Stimulated activated CD4-positive, alpha-beta T cell treated with anti-CD3 and anti-CD28 coated beads, TNF-alpha, amount 100 ng/mL, for 4 hours (primary cell): ENCODE measurements around the gene PHTF1.
A peak's percentile ranks its signal among the peaks of the same experiment; 100 is the strongest.
"Not testable (repeated sequence)": the region's sequence is repeated elsewhere in the genome, so short reads cannot be mapped to it uniquely, and the experiment has no call there.

Source experiments
- DNase-seq, 3 experiments: peaks; one replicate each; pipeline ENCODE4 v3.0.0-alpha.2; 2020; ENCODE audit warnings: low read depth in 3 of 3

PHTF1 gene

DNA sequence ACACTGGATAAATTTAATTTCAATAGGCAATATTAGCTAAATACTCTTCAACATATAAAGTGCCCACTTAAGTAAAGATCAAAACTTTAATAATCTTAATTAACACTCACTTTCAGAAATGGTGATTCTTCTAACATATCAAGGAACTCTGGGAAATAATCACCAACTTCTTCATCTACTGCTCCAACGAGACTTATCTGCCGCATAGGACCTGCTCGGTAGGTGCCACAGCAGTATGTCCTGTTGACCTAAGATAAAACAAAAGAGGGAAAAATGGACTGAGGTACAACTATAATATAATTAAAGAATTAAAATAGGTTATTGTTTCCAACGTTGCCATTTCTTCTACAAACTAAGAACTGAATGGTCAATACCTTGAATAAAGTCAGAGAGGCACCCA, 18.3 kb upstream of the PHTF1 start:
- DNase-seq = no peak

DNA sequence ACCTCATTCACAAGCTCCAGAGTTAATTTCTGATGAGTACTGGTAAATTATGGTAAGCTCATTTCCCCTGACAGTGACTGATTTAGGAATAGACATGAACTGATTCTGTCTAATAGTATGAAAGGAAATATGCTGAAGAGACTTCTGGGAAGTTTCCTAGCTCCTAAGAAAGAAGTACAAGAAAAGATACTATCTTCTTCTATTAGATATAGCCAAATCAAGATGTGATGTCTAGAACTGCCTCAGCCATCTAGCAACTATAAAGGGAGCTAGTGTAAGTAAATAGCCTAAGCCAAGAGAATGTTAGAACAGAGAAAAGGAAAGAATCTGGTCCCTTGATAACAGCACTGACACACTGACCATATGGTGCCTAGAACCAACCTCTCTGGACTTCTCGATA, 10.7 kb upstream of the PHTF1 start:
- no peak for DNase-seq

DNA sequence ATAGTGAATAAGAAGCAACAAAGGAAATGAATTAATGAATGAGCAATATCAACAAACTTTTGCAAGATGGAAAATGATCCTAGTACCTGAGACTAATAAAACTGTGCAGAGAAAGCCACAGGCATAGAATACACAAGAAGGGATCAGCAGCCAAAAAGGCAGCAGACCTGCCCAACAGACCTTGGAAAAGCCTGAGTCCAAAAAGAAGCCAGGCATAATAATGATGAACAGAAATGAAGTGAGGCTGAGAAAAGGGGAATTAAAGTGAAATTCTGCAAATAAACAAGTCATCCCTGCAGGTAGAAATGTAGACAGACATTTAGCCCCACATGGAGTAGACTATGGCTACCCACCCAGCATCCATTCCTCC, 10.3 kb upstream of the PHTF1 start:
- DNase-seq = no peak

DNA sequence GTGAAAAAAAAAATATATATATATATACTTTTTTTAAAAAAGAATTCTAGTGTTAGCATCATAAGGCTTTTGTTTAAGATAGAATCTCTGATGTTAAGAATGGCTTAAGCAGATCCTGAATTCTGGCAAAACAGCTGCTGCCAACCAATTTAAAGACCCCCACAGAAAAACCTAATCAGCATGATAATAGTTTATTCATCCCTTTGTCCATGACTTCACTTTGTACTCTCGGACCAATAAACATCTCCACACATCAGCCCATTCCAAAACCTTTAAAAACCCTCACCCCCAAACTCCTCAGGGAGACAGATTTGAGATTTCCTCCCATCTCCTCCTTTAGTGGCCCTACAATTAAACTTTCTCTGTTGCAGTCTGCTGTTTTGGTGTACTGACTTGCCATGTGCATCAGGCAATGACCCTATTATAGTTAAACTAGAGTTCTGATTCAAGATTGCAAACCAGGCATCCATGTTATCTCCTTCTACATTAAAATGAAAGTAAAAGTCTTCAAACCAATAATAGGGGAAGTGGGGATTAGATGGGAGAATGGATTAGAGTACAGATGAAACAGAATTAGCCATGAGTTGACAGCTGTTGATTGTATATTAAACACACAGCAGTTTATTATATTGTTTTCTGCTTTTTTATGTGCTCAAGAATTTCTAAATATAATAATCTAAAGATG, 9.8 kb upstream of the PHTF1 start:
- DNase-seq = no peak

DNA sequence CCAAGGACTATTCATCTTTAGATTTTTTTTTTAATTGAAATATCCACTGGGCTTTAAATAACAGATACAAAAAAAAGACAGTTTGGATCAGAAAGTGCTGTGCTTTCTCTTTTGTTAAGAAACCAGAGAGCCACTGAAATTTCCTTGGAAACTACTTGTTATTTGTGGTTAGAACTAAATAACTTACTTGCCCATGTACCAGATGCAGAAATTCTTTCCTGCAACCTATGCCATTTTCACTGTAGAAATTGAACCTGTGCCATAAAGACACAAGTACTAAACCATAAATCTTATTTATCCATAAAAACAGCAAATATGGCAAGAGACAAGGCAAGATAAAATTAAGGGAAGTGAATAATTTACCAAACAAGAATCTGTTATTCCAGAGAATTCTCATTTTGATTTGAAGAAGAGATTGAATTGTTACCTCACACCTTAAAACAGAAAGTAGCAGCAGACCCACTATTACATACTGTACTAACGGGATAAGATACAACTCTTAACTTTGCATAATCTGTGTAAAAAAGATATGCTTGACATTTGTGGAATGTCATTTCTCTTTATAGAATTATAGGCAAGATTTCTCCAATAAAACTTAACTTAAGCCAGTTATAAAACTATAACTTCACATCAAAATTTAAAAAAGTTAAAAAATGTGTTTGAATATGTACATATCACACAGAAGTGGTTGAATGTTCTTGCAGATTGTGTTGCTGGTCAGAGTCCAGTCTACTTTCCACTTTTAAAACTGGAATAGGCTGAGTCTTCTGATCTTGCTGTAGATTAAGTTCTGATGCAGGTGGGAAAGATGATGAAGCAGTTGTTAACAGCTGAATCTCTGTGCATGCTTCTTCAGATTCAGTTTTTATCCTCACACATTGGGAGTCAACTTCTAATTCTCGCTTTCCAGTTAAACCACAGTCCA, 6.3 kb upstream of the PHTF1 start:
- DNase-seq = no peak

DNA sequence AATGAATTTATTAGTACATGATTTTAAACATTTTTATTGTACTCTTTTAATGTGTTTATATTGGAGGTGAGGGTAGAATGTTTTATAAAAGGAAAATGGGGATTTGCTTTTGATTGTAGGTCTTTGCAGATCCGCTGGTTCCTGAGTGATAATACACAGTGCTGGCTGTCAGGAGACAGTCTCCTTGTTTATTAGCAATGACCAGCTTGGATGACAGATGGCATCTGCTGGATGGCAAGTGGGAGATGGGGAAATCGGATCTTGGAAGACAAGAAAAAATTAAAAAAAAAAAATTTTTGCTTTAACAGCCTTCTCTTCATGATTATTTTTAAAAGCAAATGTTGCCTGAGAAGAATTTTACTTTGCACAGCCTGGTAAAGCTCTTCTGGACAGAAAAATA, 4.4 kb upstream of the PHTF1 start:
- DNase-seq = no peak

DNA sequence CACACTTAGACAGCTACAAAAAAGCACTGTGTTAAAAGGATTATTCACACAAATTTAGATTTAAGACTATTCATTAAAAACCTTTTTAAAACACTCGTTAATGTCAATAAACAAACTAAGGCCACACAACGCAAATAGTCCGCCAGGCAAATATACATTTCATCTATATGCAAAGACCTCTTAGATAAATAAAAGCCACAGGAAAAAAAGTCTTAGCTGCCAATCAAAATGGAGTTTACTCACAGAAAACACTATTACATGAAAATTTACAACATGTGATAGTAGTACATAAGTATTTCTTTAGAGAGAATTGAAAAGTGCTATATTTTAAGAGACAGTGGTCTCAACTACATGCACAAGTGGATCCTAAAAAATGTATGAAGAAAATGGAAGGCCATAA, 2.7 kb upstream of the PHTF1 start:
- DNase-seq = no peak

DNA sequence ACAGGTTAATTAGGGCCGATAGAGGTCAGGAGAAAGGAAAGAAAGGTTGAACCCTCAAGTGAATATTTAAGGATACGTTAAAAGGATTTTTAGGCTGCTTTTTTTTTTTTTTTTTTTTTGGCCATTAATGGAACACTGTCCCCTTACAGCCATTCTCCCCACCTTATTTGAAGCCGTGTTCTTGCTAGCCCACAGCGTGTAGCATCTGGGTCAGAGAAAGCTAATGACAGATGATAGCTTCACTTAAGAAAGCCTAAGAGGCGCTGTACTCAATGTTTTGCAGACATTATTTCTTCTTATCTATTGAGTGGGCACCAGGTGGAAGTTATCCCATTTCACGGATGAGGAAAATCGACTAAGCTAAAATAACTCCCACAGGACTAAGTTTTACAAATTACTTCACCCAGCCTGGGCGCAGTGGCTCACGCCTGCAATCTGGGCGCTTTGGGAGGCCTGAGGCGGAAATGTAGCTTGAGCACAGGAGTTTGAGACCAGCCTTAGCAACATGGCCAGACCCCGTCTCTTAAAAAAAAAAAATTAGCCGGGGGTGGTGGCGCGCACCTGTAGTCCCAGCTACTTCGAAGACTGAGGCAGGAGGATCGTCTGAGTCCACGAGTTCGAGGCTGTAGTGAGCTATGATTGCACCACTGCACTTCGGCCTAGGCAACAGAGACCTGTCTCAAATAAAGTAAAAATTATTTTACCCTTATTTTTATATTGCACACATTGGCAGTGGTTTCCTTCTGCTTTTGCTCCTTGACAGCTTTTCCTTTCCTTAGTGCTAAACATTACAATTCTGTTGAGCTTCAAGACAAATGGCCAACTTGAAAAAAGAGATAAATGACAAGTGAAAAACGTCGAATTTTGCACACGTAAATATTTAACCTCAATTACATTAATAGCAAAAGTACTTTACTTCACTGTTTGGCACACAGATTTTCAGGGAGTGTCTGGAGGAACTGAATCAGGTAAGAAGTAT, 1.1 kb upstream of the PHTF1 start:
- DNase-seq = no peak

DNA sequence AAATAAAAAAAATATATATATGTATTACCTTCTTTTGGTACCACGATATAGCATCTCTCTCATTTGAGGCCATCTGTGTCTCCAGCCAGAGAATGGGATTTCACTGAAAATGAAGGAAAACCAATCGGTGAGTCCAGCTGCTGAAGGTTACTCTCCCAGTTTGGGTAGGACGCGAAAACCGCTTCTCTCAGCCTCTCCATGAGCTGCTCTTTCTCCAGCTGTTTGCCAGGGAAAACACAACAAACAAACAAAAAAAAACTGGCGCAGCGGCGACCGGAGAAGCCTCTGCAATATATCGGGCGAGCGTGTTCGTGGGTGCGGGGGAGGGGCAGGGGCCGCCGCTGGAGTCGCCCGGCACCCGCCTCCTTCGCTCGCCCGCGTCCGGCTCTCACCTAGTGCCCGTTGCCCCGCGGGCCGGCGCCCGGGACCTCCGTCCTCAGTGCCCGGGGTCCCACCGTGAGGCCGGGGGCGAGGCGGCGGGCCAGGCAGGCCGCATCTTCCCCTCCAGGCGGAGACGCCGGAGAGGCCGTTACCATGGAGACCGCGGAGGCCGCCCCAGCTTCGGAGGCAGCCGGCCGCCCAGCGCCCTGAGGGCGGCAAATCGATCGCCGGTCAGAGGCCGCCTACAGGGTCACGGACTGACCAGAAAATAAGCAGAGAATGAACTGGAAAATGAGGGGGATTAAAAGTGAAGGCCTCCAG, 504 bp downstream of the PHTF1 start:
- DNase-seq = peak; percentile 15 to 43 (median 28)

DNA sequence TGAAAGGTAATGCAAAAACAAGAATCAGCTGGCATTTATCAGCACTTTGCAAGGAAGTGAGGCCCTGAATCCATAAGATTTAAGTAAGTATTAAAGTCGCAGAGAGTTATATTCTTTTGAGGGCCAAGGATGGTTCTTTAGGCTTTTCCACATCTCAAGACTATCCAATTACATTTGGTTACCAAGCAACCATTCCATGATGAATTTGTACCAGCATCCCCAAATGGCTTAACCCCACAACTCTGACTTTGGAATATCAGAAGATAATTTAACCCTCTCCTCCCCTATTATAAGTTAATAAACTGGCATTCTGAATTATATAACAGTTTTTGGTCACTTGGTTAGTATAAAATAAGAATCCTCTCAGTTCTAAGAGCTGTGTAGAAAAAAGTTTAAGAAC, 2.8 kb downstream of the PHTF1 start:
- no peak for DNase-seq

DNA sequence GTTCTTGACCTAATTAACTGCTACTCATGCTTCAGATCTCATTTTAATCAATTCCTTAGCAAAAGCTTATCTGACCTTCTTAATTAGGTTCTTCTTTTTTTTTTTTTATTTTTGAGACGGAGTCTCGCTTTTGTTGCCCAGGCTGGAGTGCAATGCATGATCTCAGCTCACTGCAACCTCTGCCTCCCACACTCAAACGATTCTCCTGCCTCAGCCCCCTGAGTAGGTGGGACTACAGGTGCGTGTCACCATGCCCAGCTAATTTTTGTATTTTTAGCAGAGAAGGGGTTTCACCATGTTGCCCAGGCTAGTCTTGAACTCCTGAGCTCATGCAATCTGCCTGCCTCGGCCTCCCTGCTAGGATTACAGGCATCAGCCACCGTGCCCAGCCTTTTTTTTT, 6.0 kb downstream of the PHTF1 start:
- not testable (repeated sequence) for DNase-seq

DNA sequence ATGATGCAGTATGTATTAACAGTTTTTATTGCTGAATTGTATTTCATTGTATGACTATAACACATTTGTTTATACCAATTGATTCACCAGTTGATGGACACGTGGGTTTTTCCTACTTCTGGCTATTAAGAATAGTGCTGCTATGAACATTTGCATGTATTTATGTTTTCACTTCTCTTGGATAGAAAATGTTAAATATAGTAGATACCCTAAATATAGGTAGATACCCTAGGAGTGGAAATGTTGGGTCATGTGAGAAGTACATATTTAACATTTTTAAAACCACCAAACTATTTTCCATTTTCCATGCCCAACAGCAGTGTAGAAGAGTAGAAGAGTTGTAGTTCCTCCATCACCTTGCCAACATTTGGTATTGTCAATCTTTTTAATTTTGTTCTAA, 7.8 kb downstream of the PHTF1 start:
- no peak for DNase-seq

DNA sequence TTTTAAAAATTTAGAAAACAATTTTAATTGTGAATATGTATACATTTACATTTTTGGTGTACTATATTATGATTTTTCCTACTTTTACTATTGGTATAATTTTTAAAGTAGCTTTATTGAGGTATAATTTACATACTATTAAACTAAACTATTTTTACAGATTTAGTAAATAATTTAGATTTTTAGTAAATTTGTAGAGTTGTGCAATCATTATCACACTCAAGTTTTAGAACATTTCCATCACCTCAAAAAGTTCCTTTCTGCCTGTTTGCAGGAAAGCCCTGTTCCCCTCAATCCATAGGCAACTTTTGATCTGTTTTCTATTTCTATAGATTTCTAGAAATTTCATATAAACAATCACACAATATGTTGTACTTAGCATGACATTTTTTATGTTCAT, 8.2 kb downstream of the PHTF1 start:
- DNase-seq = no peak

DNA sequence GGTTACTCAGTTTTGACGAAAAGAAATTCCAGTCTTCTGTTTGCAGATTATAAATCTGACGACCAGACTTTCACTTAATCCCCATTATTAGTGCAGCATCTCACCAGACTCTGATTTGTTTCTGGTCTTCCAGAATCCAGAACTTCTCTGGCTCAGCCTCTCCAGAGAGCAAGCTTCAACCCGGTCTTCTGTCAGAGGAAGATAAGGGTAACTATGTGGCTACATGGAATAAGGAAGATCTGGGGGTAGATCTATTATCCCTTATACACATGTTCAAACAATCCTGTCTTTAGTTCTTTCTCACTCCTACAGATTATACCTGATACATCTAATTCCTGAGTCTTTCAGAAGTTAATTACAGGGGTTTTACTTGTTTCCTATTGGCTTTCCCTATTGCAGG, 9.9 kb downstream of the PHTF1 start:
- no peak for DNase-seq

DNA sequence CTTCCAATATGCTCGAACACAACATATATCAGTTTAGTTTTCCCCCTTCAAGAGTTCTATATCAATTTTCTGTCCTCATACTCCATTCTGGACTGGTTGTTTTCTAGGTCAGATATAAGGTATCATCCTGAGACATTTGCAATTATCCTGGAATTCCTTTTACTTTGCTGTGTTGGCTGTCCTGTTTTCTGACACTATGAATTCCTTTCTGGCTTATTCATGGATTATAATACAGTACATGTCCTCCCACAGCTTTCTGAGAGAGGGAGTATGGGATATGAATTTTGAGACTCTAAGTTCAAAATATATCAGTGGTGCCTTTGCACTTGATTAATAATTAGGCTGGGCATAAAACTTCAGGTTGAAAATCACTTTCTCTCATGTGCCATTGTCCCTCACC, 11.9 kb downstream of the PHTF1 start:
- no peak for DNase-seq

DNA sequence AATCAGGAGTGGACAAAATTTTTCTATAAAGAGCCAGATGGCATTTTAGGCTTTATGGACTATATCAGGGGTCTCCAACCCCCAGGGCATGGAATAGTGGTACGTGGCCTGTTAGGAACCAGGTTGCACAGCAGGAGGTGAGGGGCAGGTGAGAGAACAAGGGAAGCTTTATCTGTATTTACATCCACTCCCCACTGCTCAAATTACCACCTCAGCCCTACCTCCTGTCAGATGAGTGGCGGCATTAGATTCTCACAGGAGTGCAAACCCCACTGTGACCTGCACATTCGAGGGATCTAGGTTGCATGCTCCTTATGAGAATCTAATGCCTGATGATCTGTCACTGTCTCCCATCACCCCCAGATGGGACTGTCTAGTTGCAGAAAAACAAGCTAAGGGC, 13.9 kb downstream of the PHTF1 start:
- DNase-seq = no peak

DNA sequence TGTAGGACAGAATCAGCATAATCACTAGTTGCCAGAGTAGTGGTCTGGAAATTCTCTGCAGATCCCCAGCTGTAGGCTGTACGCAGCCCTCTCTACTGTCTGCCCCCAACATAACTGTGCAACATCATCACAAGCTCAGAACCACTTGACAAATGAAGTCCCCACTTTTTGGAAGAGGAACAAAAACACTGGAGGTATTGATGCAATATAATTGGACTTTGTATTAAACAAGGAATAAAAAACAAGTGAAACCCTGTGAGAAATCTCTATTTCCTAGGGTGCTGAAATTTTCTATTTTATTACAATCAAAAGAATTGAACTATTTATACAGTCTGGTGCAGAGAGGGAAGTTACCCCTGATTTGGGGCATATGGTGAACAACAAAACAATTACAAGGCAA, 15.2 kb downstream of the PHTF1 start:
- DNase-seq = no peak

DNA sequence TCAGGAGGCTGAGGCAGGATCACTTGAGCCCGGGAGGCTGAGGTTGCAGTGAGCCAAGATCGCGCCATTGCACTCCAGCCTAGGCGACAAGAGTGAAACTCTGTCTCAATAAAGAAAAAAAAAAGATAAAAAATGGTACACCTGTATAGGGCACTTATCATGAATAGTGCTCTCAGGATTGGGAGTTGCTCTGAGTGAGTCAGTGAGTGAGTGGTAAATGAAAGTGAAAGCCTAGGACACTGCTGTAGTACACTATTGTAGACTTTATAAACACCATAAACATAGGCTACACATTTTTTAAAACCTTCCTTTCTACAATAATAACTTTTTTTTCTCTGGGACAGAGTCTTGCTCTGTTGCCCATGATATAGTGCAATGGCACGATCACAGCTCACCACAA, 16.8 kb downstream of the PHTF1 start:
- DNase-seq = no peak

DNA sequence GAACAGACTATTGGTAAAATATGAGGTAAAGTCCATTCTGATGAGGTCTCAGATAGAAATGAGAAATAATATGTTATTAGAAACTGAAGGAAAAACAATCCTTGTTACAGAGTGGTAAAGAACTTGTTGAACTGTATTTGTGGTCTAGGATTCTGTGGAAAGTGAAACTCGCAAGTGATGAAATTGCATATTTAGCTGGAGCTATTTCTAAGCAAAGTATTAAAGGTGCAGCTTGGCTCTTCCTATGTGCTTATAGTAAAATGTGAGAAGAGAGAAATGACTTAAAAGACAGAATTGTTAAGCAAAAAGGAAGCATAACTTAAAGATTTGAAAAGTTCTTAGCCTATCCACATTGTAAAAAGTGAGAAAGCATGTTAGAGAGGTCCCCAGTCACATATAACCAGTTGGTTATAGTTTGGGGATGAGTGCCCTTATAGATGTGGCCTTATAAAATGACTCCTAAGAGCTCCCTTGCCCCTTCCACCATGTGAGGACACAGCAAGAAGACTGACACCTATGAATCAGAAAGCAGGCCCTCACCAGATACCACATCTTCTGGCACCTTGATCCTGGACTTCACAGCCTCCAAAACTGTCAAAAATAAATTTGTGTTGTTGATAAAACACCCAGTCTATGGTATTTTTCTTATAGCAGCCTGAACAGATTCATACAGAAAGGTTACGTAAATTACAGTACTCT, 24.8 kb downstream of the PHTF1 start:
- no peak for DNase-seq

DNA sequence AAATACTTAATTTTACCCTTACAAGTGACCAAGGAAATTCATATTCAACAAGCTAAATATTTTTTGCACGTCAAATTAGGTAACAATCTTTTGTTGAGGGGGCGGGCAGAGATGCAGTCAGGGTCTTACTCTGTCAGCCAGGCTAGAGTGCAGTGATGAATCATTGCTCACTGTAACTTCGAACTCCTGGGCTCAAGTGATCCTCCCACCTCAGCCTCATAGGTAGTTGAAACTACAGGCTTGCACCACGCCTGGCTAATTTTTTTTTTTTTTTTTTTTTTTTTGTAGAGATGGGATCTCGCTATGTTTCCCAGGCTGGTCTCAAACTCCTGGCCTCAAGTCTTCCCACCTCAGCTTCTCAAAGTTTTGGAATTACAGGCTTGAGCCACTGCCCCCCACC, 26.5 kb downstream of the PHTF1 start:
- no peak for DNase-seq

DNA sequence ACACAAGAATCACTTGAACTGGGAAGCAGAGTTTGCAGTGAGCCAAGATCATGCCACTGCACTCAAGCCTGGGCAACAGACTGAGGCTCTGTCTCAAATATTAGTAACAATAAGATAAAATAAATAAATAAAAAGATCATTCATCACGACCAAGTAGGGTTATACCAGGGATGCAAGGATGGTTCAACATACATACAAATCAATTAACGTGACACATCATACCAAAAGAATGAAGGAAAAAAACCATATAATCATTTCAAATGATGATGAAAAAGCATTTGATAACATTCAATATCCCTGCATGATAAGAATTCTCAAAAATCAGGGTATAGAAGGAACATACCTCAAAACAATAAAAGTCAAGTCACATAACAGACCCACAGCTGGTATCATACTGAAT, 38.3 kb downstream of the PHTF1 start:
- DNase-seq = no peak
